ENCODE data around the gene TRA2B. TPM values are rescaled to one million over a fixed set of nuclear protein-coding genes. Genes with fewer than 3 reads are reported as not detected.

TRA2B gene
- total RNA-seq, 1 donor: 157 TPM

DNA sequence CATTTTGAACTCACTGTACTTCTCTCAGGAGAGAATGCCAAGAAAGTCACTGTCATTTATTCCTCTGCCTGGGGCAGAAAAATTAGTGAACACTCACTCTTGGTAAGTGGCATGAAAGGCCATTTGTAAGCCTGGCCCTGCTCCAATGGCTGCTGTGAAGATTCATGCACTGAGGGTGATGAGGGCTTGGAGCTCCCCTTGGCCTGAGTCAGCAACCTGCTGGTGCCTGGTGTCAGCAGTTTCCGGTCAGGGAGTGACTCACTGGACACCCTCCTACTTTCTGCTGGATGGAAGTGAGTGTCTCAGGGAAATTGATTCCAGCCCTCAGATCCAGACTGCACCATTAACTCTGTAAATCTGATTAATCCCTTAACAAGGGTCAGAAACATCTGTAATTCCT, 37.6 kb downstream of the TRA2B start:
- no peak overlapping the region for H3K4me3 ChIP-seq (ENCODE audit: low read depth, low read length)
- TF ChIP-seq, protein P1, sequence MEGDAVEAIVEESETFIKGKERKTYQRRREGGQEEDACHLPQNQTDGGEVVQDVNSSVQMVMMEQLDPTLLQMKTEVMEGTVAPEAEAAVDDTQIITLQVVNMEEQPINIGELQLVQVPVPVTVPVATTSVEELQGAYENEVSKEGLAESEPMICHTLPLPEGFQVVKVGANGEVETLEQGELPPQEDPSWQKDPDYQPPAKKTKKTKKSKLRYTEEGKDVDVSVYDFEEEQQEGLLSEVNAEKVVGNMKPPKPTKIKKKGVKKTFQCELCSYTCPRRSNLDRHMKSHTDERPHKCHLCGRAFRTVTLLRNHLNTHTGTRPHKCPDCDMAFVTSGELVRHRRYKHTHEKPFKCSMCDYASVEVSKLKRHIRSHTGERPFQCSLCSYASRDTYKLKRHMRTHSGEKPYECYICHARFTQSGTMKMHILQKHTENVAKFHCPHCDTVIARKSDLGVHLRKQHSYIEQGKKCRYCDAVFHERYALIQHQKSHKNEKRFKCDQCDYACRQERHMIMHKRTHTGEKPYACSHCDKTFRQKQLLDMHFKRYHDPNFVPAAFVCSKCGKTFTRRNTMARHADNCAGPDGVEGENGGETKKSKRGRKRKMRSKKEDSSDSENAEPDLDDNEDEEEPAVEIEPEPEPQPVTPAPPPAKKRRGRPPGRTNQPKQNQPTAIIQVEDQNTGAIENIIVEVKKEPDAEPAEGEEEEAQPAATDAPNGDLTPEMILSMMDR (IDR thresholded peaks at IDR 0.05; ENCODE audit: insufficient read depth, low read length): no peak
- DNase-seq (ENCODE audit: low read depth): peak; percentile 82

DNA sequence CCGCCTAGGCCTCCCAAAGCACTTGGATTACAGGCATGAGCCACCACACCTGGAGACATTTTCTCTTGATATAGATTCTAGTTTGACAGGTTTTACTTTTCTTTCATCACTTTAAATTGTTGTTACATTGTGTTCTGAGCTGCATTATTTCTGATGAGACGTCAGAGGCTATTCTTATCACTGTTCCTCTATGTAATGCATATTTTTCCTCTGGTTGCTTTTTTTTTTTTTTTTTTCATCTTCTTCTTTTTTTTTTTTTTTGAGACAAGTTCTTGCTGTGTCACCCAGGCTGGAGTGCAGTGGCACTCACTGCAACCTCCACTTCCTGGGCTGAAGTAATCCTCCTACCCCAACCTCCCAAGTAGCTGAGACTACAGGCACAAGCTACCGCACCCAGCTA, 41.2 kb downstream of the TRA2B start:
- no peak overlapping the region for H3K4me3 ChIP-seq (ENCODE audit: low read depth, low read length)
- DNase-seq (ENCODE audit: low read depth): no peak
- TF ChIP-seq, protein P1 (IDR thresholded peaks at IDR 0.05; ENCODE audit: insufficient read depth, low read length): no peak

DNA sequence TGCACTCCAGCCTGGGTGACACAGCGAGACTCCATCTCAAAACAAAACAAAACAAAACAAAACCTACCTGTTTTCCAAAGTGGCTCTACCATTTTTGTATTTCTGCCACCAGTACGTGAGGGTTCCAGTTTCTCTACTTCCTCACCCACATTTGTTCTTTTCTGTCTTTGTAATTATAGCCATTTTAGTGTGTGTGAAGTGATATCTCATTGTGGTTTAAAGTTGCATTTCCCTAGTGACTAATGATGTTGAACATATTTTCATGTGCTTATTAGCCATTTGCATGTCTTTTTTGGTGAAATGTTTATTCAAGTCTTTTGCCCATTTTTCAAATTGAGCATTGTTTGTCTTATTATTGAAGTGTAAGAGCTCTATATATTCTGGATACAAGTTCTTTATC, 50.7 kb downstream of the TRA2B start:
- H3K4me3 ChIP-seq (ENCODE audit: low read depth, low read length): no peak overlapping the region
- TF ChIP-seq, protein P1 (IDR thresholded peaks at IDR 0.05; ENCODE audit: insufficient read depth, low read length): no peak
- DNase-seq (ENCODE audit: low read depth): no peak

DNA sequence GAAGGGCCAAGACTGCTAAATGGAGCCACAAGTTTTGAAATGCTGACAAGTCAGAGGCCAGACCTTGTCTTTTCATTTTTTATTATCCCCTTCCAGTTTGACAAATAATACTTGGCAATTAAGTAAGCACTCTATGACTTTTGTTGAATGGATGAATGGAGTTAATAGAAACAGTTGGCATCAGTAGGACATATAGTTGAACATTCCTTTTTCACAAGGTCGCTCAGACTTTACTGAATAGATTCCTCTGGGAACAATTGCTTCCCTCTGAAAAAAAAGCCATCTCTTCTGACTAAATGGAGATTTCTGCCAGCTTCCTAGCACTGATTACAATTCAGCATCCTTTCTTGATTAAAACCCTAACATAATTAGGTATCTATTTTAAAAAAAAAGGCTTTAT, 53.2 kb downstream of the TRA2B start:
- DNase-seq (ENCODE audit: low read depth): no peak
- TF ChIP-seq, protein P1 (IDR thresholded peaks at IDR 0.05; ENCODE audit: insufficient read depth, low read length): no peak
- no peak overlapping the region for H3K4me3 ChIP-seq (ENCODE audit: low read depth, low read length)

DNA sequence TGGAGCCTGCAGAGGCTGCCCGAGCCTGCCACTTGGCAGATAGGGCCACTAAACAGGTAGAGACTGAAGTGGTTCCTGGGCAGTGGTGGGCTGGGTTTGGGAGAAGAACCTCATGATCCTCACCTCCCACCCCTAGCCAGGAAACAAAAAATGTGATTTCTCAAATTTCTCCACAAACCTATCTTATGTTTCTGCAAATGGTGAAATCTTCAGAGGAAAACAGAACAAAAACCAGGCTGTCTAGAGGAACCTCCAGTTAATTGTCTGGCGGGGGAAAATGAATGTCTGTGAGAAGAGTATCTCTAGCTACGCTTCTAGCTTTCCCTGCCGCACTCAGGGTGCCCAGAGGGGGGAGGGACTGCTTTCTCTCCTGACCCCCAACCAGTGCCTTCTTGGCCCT, 55.9 kb downstream of the TRA2B start:
- no peak for DNase-seq (ENCODE audit: low read depth)
- H3K4me3 ChIP-seq (ENCODE audit: low read depth, low read length): no peak overlapping the region
- TF ChIP-seq, protein P1 (IDR thresholded peaks at IDR 0.05; ENCODE audit: insufficient read depth, low read length): no peak

DNA sequence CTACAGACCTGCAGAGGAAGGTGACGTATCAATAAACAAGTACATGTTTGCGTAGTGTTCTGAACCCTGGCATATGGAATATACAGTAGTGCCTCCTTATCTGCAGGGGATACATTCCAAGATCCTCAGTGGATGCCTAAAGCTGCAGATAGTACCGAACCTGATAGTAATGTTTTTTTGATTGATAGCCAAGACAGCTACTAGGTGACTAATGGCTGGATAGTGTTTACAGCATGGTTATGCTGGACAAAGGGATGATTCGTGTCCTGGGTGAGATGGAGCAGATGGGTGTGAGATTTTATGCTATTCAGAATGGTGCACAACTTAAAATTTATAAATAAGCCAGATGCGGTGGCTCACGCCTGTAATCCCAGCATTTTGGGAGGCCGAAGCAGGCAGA, 57.2 kb downstream of the TRA2B start:
- H3K4me3 ChIP-seq (ENCODE audit: low read depth, low read length): no peak overlapping the region
- DNase-seq (ENCODE audit: low read depth): no peak

DNA sequence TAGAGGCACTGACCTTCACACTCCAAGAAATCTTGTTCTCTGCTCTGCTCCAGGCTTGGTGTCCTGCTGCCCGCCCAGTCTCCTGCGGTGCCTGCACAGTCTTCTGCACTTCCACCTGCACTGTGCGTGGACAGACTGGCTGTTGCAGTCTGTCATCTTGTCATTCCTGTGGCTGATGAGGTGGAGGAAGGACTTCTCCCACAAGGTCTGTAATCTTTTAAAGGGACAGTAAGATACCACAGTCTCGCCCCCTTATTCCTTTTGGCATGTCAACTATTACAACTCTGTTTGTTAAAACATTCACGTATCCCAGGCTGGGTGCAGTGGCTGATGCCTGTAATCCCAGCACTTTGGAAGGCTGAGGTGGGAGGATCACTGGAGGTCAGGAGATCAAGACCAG, 58.9 kb downstream of the TRA2B start:
- H3K4me3 ChIP-seq (ENCODE audit: low read depth, low read length): no peak overlapping the region
- TF ChIP-seq, protein P1 (IDR thresholded peaks at IDR 0.05; ENCODE audit: insufficient read depth, low read length): no peak
- no peak for DNase-seq (ENCODE audit: low read depth)

More for the DNA sequence above, 57.2 kb downstream of the TRA2B start:
- TF ChIP-seq, protein P1 (IDR thresholded peaks at IDR 0.05; ENCODE audit: insufficient read depth, low read length): no peak
